Activated CD4-positive, alpha-beta T cell treated with anti-CD3 and anti-CD28 coated beads, Interleukin-2, amount 50 U/mL, for 48 hours (primary cell): Measurements from ENCODE around the gene FMR1NB.

Source experiments
- DNase-seq, 2 experiments: peaks; one replicate each; pipeline ENCODE4 v3.0.0-alpha.2; 2020

FMR1NB gene

GRCh38 chrX:147981038-147981752 lies at the start of gene FMR1NB:
TSS of gene FMR1NB (plus strand) at chrX:147981337. CDS start at chrX:147981403, 66 bp downstream.
- DNase-seq = no peak

GRCh38 chrX:147933815-147934214 lies 47.3 kb upstream of the FMR1NB start:
- DNase-seq = no peak

- no peak for DNase-seq
Measured at GRCh38 chrX:147935156-147935758, 45.9 kb upstream of the FMR1NB start.

- DNase-seq = no peak
Measured at GRCh38 chrX:147945286-147945685, 35.9 kb upstream of the FMR1NB start.

GRCh38 chrX:147948531-147948930 lies 32.6 kb upstream of the FMR1NB start:
- no peak for DNase-seq

- DNase-seq = no peak
Measured at GRCh38 chrX:147950352-147950751, 30.8 kb upstream of the FMR1NB start.

- DNase-seq = no peak
Measured at GRCh38 chrX:147953976-147954375, 27.2 kb upstream of the FMR1NB start.

- no peak for DNase-seq
Measured at GRCh38 chrX:147957291-147957690, 23.8 kb upstream of the FMR1NB start.

- no peak for DNase-seq
Measured at GRCh38 chrX:147958291-147958690, 22.8 kb upstream of the FMR1NB start.

- no peak for DNase-seq
Measured at GRCh38 chrX:147960722-147961121, 20.4 kb upstream of the FMR1NB start.

GRCh38 chrX:147962476-147962875 lies 18.7 kb upstream of the FMR1NB start:
- no peak for DNase-seq

- no peak for DNase-seq
Measured at GRCh38 chrX:147978931-147979330, 2.2 kb upstream of the FMR1NB start.

GRCh38 chrX:148020329-148020728 lies 39.2 kb downstream of the FMR1NB start:
- no peak for DNase-seq

GRCh38 chrX:148024425-148025148 lies 43.5 kb downstream of the FMR1NB start:
- DNase-seq = no peak

- no peak for DNase-seq
Measured at GRCh38 chrX:148035380-148035779, 54.2 kb downstream of the FMR1NB start.

GRCh38 chrX:148037020-148037419 lies 55.9 kb downstream of the FMR1NB start:
- DNase-seq = no peak

- no peak for DNase-seq
Measured at GRCh38 chrX:148043271-148043855, 62.2 kb downstream of the FMR1NB start.

- DNase-seq = no peak
Measured at GRCh38 chrX:148047200-148047599, 66.1 kb downstream of the FMR1NB start.

- no peak for DNase-seq
Measured at GRCh38 chrX:148049441-148049840, 68.3 kb downstream of the FMR1NB start.

GRCh38 chrX:148051973-148052372 lies 70.8 kb downstream of the FMR1NB start:
- no peak for DNase-seq

- DNase-seq = no peak
Measured at GRCh38 chrX:148067285-148067684, 86.1 kb downstream of the FMR1NB start.

GRCh38 chrX:148069759-148070503 lies 88.8 kb downstream of the FMR1NB start:
- DNase-seq = no peak

GRCh38 chrX:148070504-148070877 lies 89.4 kb downstream of the FMR1NB start:
- DNase-seq = no peak
